Measurements from ENCODE around the gene SPATA46. TPM values are rescaled to one million over a fixed set of nuclear protein-coding genes. Genes with fewer than 3 reads are reported as not detected.

SPATA46 gene
- total RNA-seq, 1 experiment from 2014 or later: not detected

DNA sequence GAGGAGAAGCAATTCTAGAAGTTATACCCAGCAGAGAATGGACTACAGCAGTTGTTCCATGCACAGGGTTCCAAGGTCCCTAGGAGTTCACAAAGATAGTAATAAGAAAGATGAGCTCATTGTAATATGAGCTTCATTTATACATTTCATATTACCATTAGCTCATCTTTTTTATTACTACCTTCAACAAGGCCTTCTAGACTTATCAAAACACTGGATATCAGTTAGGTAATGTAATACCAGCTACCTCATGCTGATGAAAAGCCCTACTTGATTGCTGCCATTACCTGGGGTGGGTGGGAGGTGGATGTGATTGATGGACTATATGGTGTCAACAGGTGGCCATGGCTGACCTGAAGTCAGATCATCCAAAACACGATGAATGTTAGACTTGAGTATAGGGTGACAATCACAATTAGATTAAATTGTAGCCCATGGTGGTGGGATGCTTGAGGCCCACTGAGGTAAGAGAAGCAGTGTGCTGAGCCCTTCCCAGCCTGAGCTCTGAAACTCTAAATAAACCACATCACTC, 34.1 kb downstream of the SPATA46 start:
- Histone ChIP-seq H3K9me3 (ENCODE audit: control insufficient read depth in 1 of 2, insufficient read depth in 1 of 2, low read depth in 1 of 2, low read length in 2 of 2) (no peaks in the 10 kb centered on the region), H3K27me3 (ENCODE audit: insufficient read depth, low read length) (no peaks in the 10 kb centered on the region), H3K4me2 (ENCODE audit: low read length) (no peak overlapping the region), H3K79me2 (ENCODE audit: insufficient read depth, low read length) (no peaks in the 10 kb centered on the region), H3K9me2 (ENCODE audit: insufficient read depth) (no peaks in the 10 kb centered on the region), H4K20me1 (ENCODE audit: insufficient read depth) (no peaks in the 10 kb centered on the region), H3K27ac (ENCODE audit: low read depth, low read length) (no peak overlapping the region), H3K4me3 (replicated peaks in 1 of 2; ENCODE audit: low read depth in 1 of 2, low read length in 2 of 2) (no peak overlapping the region), H3K9ac (ENCODE audit: low read length) (no peak overlapping the region), H3K4me1 (ENCODE audit: control insufficient read depth in 1 of 2, insufficient read depth in 2 of 2, low read length in 2 of 2) (peaks cover 0 to 5% of the 10 kb centered on the region in 2 experiments; a peak in 3 of 4 replicates), H3K36me3 (ENCODE audit: control insufficient read depth in 1 of 2, insufficient read depth in 2 of 2, low read length in 2 of 2) (no peaks in the 10 kb centered on the region), H2AFZ (ENCODE audit: low read depth, low read length, poor library complexity, severe bottlenecking) (no peak overlapping the region)
- ChIA-PET POLR2A (interaction anchor here (0.6 kb wide), 1 partner anchor 248 kb away, joined by 4 read pairs; no protein-coding TSS in a partner anchor), CTCF (no interaction called here), RAD21 (ENCODE audit: low non-redundant PET in 1 of 2, low total read pairs in 2 of 2, uncharacterized antibody in 2 of 2, unreplicated experiment in 2 of 2) (no interaction called here)
- ATAC-seq: no peak
- TF ChIP-seq, protein P1, sequence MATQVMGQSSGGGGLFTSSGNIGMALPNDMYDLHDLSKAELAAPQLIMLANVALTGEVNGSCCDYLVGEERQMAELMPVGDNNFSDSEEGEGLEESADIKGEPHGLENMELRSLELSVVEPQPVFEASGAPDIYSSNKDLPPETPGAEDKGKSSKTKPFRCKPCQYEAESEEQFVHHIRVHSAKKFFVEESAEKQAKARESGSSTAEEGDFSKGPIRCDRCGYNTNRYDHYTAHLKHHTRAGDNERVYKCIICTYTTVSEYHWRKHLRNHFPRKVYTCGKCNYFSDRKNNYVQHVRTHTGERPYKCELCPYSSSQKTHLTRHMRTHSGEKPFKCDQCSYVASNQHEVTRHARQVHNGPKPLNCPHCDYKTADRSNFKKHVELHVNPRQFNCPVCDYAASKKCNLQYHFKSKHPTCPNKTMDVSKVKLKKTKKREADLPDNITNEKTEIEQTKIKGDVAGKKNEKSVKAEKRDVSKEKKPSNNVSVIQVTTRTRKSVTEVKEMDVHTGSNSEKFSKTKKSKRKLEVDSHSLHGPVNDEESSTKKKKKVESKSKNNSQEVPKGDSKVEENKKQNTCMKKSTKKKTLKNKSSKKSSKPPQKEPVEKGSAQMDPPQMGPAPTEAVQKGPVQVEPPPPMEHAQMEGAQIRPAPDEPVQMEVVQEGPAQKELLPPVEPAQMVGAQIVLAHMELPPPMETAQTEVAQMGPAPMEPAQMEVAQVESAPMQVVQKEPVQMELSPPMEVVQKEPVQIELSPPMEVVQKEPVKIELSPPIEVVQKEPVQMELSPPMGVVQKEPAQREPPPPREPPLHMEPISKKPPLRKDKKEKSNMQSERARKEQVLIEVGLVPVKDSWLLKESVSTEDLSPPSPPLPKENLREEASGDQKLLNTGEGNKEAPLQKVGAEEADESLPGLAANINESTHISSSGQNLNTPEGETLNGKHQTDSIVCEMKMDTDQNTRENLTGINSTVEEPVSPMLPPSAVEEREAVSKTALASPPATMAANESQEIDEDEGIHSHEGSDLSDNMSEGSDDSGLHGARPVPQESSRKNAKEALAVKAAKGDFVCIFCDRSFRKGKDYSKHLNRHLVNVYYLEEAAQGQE (IDR thresholded peaks at IDR 0.05; ENCODE audit: low read depth): no peak
- TF ChIP-seq FOSL1 (IDR thresholded peaks at IDR 0.05; ENCODE audit: low read depth): no peak
- TF ChIP-seq ELF1 (IDR thresholded peaks at IDR 0.05; ENCODE audit: borderline replicate concordance, low read depth): no peak
- TF ChIP-seq CEBPB (IDR thresholded peaks at IDR 0.05; ENCODE audit: low read depth): no peak
- TF ChIP-seq, protein P2, sequence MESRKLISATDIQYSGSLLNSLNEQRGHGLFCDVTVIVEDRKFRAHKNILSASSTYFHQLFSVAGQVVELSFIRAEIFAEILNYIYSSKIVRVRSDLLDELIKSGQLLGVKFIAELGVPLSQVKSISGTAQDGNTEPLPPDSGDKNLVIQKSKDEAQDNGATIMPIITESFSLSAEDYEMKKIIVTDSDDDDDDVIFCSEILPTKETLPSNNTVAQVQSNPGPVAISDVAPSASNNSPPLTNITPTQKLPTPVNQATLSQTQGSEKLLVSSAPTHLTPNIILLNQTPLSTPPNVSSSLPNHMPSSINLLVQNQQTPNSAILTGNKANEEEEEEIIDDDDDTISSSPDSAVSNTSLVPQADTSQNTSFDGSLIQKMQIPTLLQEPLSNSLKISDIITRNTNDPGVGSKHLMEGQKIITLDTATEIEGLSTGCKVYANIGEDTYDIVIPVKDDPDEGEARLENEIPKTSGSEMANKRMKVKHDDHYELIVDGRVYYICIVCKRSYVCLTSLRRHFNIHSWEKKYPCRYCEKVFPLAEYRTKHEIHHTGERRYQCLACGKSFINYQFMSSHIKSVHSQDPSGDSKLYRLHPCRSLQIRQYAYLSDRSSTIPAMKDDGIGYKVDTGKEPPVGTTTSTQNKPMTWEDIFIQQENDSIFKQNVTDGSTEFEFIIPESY (IDR thresholded peaks at IDR 0.05; ENCODE audit: extremely low read depth, insufficient replicate concordance, low read length): no peak
- no peak for TF ChIP-seq YY1 (IDR thresholded peaks at IDR 0.05; ENCODE audit: extremely low read depth, insufficient replicate concordance, low read depth, low read length)
- TF ChIP-seq, protein P3, sequence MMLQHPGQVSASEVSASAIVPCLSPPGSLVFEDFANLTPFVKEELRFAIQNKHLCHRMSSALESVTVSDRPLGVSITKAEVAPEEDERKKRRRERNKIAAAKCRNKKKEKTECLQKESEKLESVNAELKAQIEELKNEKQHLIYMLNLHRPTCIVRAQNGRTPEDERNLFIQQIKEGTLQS (IDR thresholded peaks at IDR 0.05): no peak
- TF ChIP-seq, protein P4, sequence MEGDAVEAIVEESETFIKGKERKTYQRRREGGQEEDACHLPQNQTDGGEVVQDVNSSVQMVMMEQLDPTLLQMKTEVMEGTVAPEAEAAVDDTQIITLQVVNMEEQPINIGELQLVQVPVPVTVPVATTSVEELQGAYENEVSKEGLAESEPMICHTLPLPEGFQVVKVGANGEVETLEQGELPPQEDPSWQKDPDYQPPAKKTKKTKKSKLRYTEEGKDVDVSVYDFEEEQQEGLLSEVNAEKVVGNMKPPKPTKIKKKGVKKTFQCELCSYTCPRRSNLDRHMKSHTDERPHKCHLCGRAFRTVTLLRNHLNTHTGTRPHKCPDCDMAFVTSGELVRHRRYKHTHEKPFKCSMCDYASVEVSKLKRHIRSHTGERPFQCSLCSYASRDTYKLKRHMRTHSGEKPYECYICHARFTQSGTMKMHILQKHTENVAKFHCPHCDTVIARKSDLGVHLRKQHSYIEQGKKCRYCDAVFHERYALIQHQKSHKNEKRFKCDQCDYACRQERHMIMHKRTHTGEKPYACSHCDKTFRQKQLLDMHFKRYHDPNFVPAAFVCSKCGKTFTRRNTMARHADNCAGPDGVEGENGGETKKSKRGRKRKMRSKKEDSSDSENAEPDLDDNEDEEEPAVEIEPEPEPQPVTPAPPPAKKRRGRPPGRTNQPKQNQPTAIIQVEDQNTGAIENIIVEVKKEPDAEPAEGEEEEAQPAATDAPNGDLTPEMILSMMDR (IDR thresholded peaks at IDR 0.05 in 2 of 3, conservative IDR thresholded peaks at IDR 0.05 in 1 of 3; ENCODE audit: borderline replicate concordance in 1 of 3, insufficient read depth in 1 of 3, low read depth in 2 of 3, low read length in 2 of 3): no peak
- TF ChIP-seq ZFX (IDR thresholded peaks at IDR 0.05): no peak
- TF ChIP-seq CBX3 (IDR thresholded peaks at IDR 0.05; ENCODE audit: low read depth): no peak
- TF ChIP-seq JUND (IDR thresholded peaks at IDR 0.05): no peak
- no peak for TF ChIP-seq EZH2phosphoT487 (IDR thresholded peaks at IDR 0.05; ENCODE audit: borderline replicate concordance)
- no peak for TF ChIP-seq TCF7L2 (IDR thresholded peaks at IDR 0.05; ENCODE audit: borderline replicate concordance, extremely low read depth, insufficient read depth, insufficient read length)
- no peak for TF ChIP-seq SP1 (IDR thresholded peaks at IDR 0.05; ENCODE audit: low read depth)
- no peak for TF ChIP-seq ZNF274 (IDR thresholded peaks at IDR 0.05; ENCODE audit: low read depth, low read length)
- no peak for TF ChIP-seq RAD21 (IDR thresholded peaks at IDR 0.05; ENCODE audit: low read depth)
- TF ChIP-seq EGR1 (IDR thresholded peaks at IDR 0.05; ENCODE audit: low read depth): no peak
- TF ChIP-seq EZH2 (IDR thresholded peaks at IDR 0.05): no peak
- TF ChIP-seq POLR2A (IDR thresholded peaks at IDR 0.05; ENCODE audit: borderline replicate concordance, extremely low read depth, insufficient read depth, insufficient read length): no peak
- no TSS peak for BruUV-seq (replicated peaks)
- DNase-seq (ENCODE audit: low read depth, low spot score): no peak
- intact Hi-C loops (cut with micrococcal nuclease): no loop called here

All from HCT116 (cell line).